HepG2 (cell line): Measurements from ENCODE around the gene FLAD1. TPM values are rescaled to one million over a fixed set of nuclear protein-coding genes. Genes with fewer than 3 reads are reported as not detected.
A peak's percentile ranks its signal among the peaks of the same experiment; 100 is the strongest.

Experiments used
- DNMT1 ChIP-seq: sonication (generic); formaldehyde crosslinking; IDR thresholded peaks from 2 replicates; pipeline ENCODE4 v1.5.1; 2020; ENCODE audit warnings: mild to moderate bottlenecking, missing genetic modification reagents
- HMG20A ChIP-seq: IDR thresholded peaks from 2 replicates; pipeline ENCODE4 v1.6.1; 2016; ENCODE audit warnings: borderline replicate concordance
- HOXD1 ChIP-seq: sonication (generic); formaldehyde crosslinking; IDR thresholded peaks from 2 replicates; pipeline ENCODE4 v1.5.0; 2020; ENCODE audit warnings: missing genetic modification reagents
- JUN ChIP-seq: sonication (generic); formaldehyde crosslinking; IDR thresholded peaks from 2 replicates; pipeline ENCODE4 v1.4.0; 2020; ENCODE audit warnings: mild to moderate bottlenecking, missing genetic modification reagents
- KAT2B ChIP-seq: fragments of 150-350 bp; IDR thresholded peaks from 2 replicates; pipeline ENCODE4 v1.6.1; 2014; ENCODE audit warnings: low read depth, low read length, borderline replicate concordance
- MED1 ChIP-seq: sonication (generic); formaldehyde crosslinking; IDR thresholded peaks from 2 replicates; pipeline ENCODE4 v1.4.0; 2020; ENCODE audit warnings: missing genetic modification reagents
- POLR2AphosphoS2 ChIP-seq: IDR thresholded peaks from 2 replicates; pipeline ENCODE4 v1.6.1; 2011; ENCODE audit warnings: low read depth, low read length, improper control_type of control experiment
- SPEN ChIP-seq: sonication (generic); formaldehyde crosslinking; IDR thresholded peaks from 2 replicates; pipeline ENCODE4 v1.5.1; 2020; ENCODE audit warnings: low read depth, mild to moderate bottlenecking, missing genetic modification reagents
- SRF ChIP-seq: IDR thresholded peaks from 2 replicates; pipeline ENCODE4 v1.6.1; 2011; ENCODE audit warnings: mild to moderate bottlenecking, low read depth, low read length, moderate library complexity
- ZFP1 ChIP-seq: IDR thresholded peaks from 2 replicates; pipeline ENCODE4 v1.6.1; 2016
- ZIK1 ChIP-seq: sonication (generic); formaldehyde crosslinking; IDR thresholded peaks from 2 replicates; pipeline ENCODE4 v1.5.0; 2020; ENCODE audit warnings: mild to moderate bottlenecking, low read depth, missing genetic modification reagents, borderline replicate concordance
- ZKSCAN8 ChIP-seq: IDR thresholded peaks from 2 replicates; pipeline ENCODE4 v1.6.1; 2016; ENCODE audit warnings: borderline replicate concordance, missing genetic modification reagents, missing compliant biosample characterization
- ZNF12 ChIP-seq: sonication (generic); formaldehyde crosslinking; IDR thresholded peaks from 2 replicates; pipeline ENCODE4 v1.5.0; 2020; ENCODE audit warnings: missing genetic modification reagents
- ZNF350 ChIP-seq: sonication (generic); formaldehyde crosslinking; IDR thresholded peaks from 2 replicates; pipeline ENCODE4 v1.4.0; 2020; ENCODE audit warnings: mild to moderate bottlenecking, low read depth, missing genetic modification reagents, borderline replicate concordance
- ZNF432 ChIP-seq: sonication (generic); formaldehyde crosslinking; IDR thresholded peaks from 2 replicates; pipeline ENCODE4 v1.5.0; 2020; ENCODE audit warnings: missing genetic modification reagents, mild to moderate bottlenecking, borderline replicate concordance
- ZSCAN12 ChIP-seq: sonication (generic); formaldehyde crosslinking; IDR thresholded peaks from 2 replicates; pipeline ENCODE4 v1.9.0; 2021; ENCODE audit warnings: mild to moderate bottlenecking, missing genetic modification reagents
- polyA plus RNA-seq, 8 experiments: library from polyadenylated mRNA; depleted of rRNA in 3 of 8; stranded (reverse) in 7 of 8; unstranded in 1 of 8; fragments of >200 nt; fragmentation: Illumina TruSeq in 4 of 8; extraction: Trizol in 4 of 8; gene quantifications; 2 replicates each; pipeline versions ENCODE4 v1.2.1 to v1.2.3, GENCODE V29; 2011 to 2016; ENCODE audit warnings: low read depth in 4 of 8, missing spikeins in 1 of 8, mixed read lengths in 1 of 8; ENCODE audit not compliant: insufficient read depth in 1 of 8
- total RNA-seq, 5 experiments: library from RNA; depleted of rRNA; stranded (reverse); fragments of >200 nt; fragmentation: Illumina TruSeq; extraction: Trizol; gene quantifications; 2 replicates each; pipeline ENCODE4 v1.2.3, GENCODE V29; 2016; ENCODE audit warnings: low read depth in 1 of 5
- TF ChIP-seq, protein P1 (sequence below): sonication (generic); formaldehyde crosslinking; IDR thresholded peaks from 2 replicates; pipeline ENCODE4 v1.5.1; 2020; ENCODE audit warnings: mild to moderate bottlenecking, missing genetic modification reagents, moderate library complexity
- TF ChIP-seq, protein P2 (sequence below): sonication (generic); formaldehyde crosslinking; IDR thresholded peaks from 2 replicates; pipeline ENCODE4 v1.4.0; 2020; ENCODE audit warnings: missing genetic modification reagents, mild to moderate bottlenecking, borderline replicate concordance
- TF ChIP-seq, protein P3 (sequence below): sonication (generic); formaldehyde crosslinking; IDR thresholded peaks from 2 replicates; pipeline ENCODE4 v1.4.0; 2020; ENCODE audit warnings: mild to moderate bottlenecking, missing genetic modification reagents
- TF ChIP-seq, protein P4 (sequence below): sonication (generic); formaldehyde crosslinking; IDR thresholded peaks from 2 replicates; pipeline ENCODE4 v1.8.0; 2022; ENCODE audit warnings: missing genetic modification reagents, mild to moderate bottlenecking, borderline replicate concordance
- TF ChIP-seq, protein P5 (sequence below): sonication (generic); formaldehyde crosslinking; conservative IDR thresholded peaks from 2 replicates; pipeline ENCODE4 v1.4.0; 2020; ENCODE audit warnings: missing genetic modification reagents

FLAD1 gene
- total and polyA plus RNA-seq, 2 of the 13 experiments (the other 11 are each of a cell fraction or from before 2014, with no cell fraction given): 25.9 to 32.8 TPM

DNA sequence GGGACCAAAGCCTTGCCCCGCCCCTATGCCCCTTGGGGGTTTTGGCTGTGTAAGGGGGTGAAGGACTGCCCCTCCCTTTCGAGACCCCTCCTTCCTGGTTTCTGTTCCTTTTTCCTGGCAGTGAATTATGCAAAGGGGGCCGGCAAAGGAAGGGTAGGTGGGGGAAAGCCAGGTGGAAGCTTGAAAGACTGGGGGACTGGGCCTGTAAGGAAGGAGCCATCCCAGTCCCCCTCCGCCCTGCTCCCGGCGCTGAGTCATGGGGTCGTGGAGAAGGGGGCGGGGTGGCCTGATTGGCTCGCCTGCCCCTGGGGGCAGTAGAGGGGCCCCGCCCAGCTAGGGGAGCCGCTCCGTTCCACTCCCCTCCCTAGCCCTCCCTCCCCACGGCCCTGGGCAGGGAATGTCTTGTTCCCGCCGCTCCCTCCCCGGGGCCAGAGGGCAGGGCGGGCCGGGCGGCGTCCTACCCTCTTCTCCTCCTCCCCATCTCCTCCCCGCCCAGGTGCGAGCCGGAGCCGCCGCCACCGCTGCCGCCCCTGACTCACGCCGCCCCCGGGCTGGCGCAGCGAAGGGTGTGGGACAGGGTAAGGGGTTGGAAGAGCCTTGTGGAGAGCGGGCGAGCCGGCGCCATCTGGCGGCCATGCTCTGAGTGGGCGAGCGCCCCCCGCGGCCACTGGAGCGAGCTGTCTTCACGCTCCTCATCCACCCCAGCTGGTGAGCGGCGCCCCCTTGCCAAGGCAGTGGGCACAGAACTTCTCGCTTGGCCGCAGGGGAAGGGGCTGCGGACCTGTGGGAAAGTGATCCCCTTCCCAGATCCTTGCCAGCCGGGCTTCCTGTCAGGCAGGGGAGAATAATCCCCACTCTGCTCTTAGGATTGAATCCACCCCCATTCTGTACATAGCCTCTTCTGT is 34.1 kb downstream of the FLAD1 start (continued):
- TF ChIP-seq, protein P1, sequence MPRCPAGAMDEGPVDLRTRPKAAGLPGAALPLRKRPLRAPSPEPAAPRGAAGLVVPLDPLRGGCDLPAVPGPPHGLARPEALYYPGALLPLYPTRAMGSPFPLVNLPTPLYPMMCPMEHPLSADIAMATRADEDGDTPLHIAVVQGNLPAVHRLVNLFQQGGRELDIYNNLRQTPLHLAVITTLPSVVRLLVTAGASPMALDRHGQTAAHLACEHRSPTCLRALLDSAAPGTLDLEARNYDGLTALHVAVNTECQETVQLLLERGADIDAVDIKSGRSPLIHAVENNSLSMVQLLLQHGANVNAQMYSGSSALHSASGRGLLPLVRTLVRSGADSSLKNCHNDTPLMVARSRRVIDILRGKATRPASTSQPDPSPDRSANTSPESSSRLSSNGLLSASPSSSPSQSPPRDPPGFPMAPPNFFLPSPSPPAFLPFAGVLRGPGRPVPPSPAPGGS: peak; percentile 62
- TF ChIP-seq ZNF350 (peak; percentile 96), MED1 (CRISPR knock-in tag) (peak; percentile 85), ZSCAN12 (CRISPR knock-in tag) (no peak), HMG20A (peak; percentile 30; the same call in 1 of the 2 replicates), ZFP1 (CRISPR knock-in tag) (no peak; the same call in 1 of the 2 replicates), ZIK1 (CRISPR knock-in tag) (peak; percentile 83), JUN (CRISPR knock-in tag) (peak; percentile 33), SPEN (CRISPR knock-in tag) (peak; percentile 81), ZNF12 (no peak), KAT2B (no peak), DNMT1 (CRISPR knock-in tag) (peak; percentile 85; the same call in 1 of the 2 replicates), SRF (no peak), POLR2AphosphoS2 (no peak), HOXD1 (peak; percentile 62; the same call in 1 of the 2 replicates), ZNF432 (CRISPR knock-in tag) (no peak), ZKSCAN8 (CRISPR knock-in tag) (peak; percentile 90; the same call in 1 of the 2 replicates)
- TF ChIP-seq, protein P2, sequence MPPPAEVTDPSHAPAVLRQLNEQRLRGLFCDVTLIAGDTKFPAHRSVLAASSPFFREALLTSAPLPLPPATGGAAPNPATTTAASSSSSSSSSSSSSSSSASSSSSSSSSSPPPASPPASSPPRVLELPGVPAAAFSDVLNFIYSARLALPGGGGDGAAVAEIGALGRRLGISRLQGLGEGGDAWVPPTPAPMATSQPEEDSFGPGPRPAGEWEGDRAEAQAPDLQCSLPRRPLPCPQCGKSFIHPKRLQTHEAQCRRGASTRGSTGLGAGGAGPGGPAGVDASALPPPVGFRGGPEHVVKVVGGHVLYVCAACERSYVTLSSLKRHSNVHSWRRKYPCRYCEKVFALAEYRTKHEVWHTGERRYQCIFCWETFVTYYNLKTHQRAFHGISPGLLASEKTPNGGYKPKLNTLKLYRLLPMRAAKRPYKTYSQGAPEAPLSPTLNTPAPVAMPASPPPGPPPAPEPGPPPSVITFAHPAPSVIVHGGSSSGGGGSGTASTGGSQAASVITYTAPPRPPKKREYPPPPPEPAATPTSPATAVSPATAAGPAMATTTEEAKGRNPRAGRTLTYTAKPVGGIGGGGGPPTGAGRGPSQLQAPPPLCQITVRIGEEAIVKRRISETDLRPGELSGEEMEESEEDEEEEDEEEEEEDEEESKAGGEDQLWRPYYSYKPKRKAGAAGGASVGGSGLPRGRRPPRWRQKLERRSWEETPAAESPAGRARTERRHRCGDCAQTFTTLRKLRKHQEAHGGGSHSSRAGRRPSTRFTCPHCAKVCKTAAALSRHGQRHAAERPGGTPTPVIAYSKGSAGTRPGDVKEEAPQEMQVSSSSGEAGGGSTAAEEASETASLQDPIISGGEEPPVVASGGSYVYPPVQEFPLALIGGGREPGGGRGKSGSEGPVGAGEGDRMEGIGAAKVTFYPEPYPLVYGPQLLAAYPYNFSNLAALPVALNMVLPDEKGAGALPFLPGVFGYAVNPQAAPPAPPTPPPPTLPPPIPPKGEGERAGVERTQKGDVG: peak; percentile 51; the same call in 1 of the 2 replicates
- TF ChIP-seq, protein P3, sequence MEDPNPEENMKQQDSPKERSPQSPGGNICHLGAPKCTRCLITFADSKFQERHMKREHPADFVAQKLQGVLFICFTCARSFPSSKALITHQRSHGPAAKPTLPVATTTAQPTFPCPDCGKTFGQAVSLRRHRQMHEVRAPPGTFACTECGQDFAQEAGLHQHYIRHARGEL: no peak
- TF ChIP-seq, protein P4, sequence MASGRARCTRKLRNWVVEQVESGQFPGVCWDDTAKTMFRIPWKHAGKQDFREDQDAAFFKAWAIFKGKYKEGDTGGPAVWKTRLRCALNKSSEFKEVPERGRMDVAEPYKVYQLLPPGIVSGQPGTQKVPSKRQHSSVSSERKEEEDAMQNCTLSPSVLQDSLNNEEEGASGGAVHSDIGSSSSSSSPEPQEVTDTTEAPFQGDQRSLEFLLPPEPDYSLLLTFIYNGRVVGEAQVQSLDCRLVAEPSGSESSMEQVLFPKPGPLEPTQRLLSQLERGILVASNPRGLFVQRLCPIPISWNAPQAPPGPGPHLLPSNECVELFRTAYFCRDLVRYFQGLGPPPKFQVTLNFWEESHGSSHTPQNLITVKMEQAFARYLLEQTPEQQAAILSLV: peak; percentile 69; the same call in 1 of the 2 replicates
- TF ChIP-seq, protein P5, sequence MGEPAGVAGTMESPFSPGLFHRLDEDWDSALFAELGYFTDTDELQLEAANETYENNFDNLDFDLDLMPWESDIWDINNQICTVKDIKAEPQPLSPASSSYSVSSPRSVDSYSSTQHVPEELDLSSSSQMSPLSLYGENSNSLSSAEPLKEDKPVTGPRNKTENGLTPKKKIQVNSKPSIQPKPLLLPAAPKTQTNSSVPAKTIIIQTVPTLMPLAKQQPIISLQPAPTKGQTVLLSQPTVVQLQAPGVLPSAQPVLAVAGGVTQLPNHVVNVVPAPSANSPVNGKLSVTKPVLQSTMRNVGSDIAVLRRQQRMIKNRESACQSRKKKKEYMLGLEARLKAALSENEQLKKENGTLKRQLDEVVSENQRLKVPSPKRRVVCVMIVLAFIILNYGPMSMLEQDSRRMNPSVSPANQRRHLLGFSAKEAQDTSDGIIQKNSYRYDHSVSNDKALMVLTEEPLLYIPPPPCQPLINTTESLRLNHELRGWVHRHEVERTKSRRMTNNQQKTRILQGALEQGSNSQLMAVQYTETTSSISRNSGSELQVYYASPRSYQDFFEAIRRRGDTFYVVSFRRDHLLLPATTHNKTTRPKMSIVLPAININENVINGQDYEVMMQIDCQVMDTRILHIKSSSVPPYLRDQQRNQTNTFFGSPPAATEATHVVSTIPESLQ (CRISPR knock-in tag): peak; percentile 52; the same call in 1 of the 2 replicates
